ENCODE results near the gene LGALS7. TPM values are rescaled to one million over a fixed set of nuclear protein-coding genes. Genes with fewer than 3 reads are reported as not detected.

Gene LGALS7
- total RNA-seq, 1 donor from 2014 or later = not detected

DNA sequence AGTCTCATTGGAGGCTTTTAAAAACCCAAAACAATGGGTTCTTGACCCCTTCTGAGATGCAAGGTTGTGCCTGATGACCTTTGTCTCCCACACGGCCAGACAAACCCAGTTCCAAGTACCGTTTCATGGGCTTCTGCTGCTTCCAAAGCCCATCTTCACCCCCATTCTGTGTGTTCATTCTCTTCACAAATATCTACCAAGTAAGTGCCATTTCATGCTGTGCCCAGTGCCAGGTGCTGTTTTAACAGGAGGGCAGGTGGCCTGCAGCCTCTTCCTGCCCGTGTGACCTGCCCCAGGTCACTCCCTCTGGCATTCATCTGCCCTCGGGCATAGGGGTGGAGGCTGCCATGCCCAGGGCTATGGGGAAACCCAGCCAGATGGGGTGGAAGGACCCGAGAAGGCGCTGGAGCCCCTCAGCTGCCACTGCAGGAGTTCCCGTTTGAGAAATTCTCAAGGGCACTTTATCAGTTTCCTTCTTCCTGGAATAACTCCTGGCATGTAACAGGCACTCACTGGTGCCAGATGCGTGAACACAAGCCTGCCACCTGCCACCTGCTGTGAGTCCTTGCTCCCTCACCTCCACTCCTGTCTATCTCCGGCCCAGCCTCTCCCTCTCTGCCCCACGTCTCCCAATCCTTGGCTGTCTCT is 41.5 kb downstream of the LGALS7 start:
- DNase-seq = peak; percentile 13
- Mint-ChIP-seq H3K4me3 (ENCODE audit: unreplicated experiment) (no peak overlapping the region), H3K27ac (ENCODE audit: unreplicated experiment) (peak overlapping the region; percentile 71), H3K27me3 (ENCODE audit: unreplicated experiment) (peaks cover 15% of the 10 kb centered on the region), H3K4me1 (ENCODE audit: low read depth, unreplicated experiment) (peaks cover 14% of the 10 kb centered on the region), H3K36me3 (ENCODE audit: unreplicated experiment) (no peaks in the 10 kb centered on the region), H3K9me3 (ENCODE audit: unreplicated experiment) (peaks cover 9% of the 10 kb centered on the region)
- no peak for TF ChIP-seq CTCF (IDR thresholded peaks at IDR 0.05; ENCODE audit: partially characterized antibody, unreplicated experiment)

- Mint-ChIP-seq H3K27ac (ENCODE audit: unreplicated experiment) (peak overlapping the region; percentile 71), H3K36me3 (ENCODE audit: unreplicated experiment) (no peaks in the 10 kb centered on the region), H3K4me3 (ENCODE audit: unreplicated experiment) (no peak overlapping the region), H3K9me3 (ENCODE audit: unreplicated experiment) (peaks cover 9% of the 10 kb centered on the region), H3K27me3 (ENCODE audit: unreplicated experiment) (peaks cover 17% of the 10 kb centered on the region), H3K4me1 (ENCODE audit: low read depth, unreplicated experiment) (peaks cover 14% of the 10 kb centered on the region)
- no peak for DNase-seq
- no peak for TF ChIP-seq CTCF (IDR thresholded peaks at IDR 0.05; ENCODE audit: partially characterized antibody, unreplicated experiment)
These were observed 42.4 kb downstream of the LGALS7 start for GRCh38 chr19:38730731-38731589.

DNA sequence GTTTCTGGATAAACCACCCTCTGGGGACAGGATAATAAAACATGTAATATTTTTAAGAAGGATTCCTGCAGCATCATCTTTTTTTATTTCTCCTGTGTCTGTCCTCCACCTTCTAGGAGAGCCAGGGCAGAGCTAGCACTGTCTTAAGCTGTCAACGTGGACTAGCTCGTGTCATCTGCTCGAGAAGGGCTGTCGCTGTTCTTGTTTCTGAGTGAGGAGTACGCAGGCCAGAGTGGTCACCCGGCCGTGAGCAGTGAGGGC is 42.9 kb downstream of the LGALS7 start:
- no peak for DNase-seq
- Mint-ChIP-seq H3K36me3 (ENCODE audit: unreplicated experiment) (no peaks in the 10 kb centered on the region), H3K27me3 (ENCODE audit: unreplicated experiment) (peaks cover 17% of the 10 kb centered on the region), H3K4me1 (ENCODE audit: low read depth, unreplicated experiment) (peaks cover 14% of the 10 kb centered on the region), H3K4me3 (ENCODE audit: unreplicated experiment) (no peak overlapping the region), H3K9me3 (ENCODE audit: unreplicated experiment) (peaks cover 9% of the 10 kb centered on the region), H3K27ac (ENCODE audit: unreplicated experiment) (peak overlapping the region; percentile 21)
- TF ChIP-seq CTCF (IDR thresholded peaks at IDR 0.05; ENCODE audit: partially characterized antibody, unreplicated experiment) = no peak

DNA sequence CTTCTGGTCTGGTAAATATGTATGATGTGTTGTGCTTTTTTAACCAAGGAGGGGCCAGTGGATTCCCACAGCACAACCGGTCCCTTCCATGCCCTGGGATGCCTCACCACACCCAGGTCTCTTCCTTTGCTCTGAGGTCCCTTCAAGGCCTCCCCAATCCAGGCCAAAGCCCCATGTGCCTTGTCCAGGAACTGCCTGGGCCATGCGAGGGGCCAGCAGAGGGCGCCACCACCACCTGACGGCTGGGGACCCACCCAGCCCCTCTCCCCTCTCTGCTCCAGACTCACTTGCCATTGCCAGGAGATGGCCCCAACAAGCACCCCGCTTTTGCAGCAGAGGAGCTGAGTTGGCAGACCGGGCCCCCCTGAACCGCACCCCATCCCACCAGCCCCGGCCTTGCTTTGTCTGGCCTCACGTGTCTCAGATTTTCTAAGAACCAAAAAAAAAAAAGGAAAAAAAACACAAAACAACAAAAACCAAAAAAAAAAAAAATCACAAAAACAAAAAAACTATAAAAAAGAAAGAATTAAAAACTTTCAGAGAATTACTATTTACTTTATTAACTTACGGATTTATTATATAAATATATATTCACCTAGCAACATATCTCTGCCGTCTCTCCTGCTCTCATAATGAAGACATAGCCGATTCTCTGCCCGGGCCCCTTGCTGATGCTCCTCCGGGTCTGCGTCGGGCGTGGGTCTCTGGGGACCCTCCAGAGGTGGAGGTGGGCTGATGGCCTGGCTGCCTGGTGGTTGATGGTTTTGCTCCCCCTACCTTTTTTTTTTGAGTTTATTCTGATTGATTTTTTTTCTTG is 43.5 kb downstream of the LGALS7 start:
- Mint-ChIP-seq H3K27me3 (ENCODE audit: unreplicated experiment) (peaks cover 17% of the 10 kb centered on the region), H3K27ac (ENCODE audit: unreplicated experiment) (peak overlapping the region; percentile 62), H3K9me3 (ENCODE audit: unreplicated experiment) (peaks cover 9% of the 10 kb centered on the region), H3K4me3 (ENCODE audit: unreplicated experiment) (no peak overlapping the region), H3K36me3 (ENCODE audit: unreplicated experiment) (no peaks in the 10 kb centered on the region), H3K4me1 (ENCODE audit: low read depth, unreplicated experiment) (peaks cover 14% of the 10 kb centered on the region)
- peak; percentile 92 for DNase-seq
- TF ChIP-seq CTCF (IDR thresholded peaks at IDR 0.05; ENCODE audit: partially characterized antibody, unreplicated experiment) = peak; percentile 87
